Measurements from ENCODE around the gene DYNC2I2. TPM values are rescaled to one million over a fixed set of nuclear protein-coding genes. Genes with fewer than 3 reads are reported as not detected.

The DYNC2I2 gene
- total and polyA plus RNA-seq, 2 experiments from 2014 or later: 39.9 to 78.7 TPM

DNA sequence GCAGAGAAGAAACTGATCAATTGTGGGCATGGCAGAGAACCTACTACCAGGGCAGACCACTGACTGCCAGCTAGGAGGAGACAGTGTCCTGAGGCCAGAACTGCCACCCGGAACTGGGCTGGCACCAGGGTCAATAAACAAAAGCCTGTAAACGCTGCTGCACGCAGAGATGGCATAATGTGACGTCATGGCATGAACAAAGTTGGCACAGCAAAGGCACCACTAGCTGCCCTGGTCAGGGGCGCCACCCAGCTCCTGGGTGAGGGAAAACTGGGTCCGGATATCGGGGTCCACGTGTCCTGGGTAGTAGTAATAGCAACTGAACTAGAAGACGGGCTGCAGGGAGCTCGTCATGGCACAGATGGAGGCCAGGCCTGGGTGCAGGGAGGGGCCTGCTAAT lies 32.1 kb downstream of the DYNC2I2 start:
- Histone ChIP-seq H3K4me3 (no peak overlapping the region), H3K9me3 (ENCODE audit: low read depth) (no peaks in the 10 kb centered on the region), H3K79me2 (no peaks in the 10 kb centered on the region), H3K27me3 (no peaks in the 10 kb centered on the region), H3K9me2 (replicated peaks; ENCODE audit: insufficient read depth) (no peaks in the 10 kb centered on the region), H3K4me1 (ENCODE audit: insufficient read depth) (no peaks in the 10 kb centered on the region), H3K4me2 (no peak overlapping the region), H3K36me3 (replicated peaks; ENCODE audit: insufficient read depth, low read depth) (no peaks in the 10 kb centered on the region), H4K20me1 (ENCODE audit: insufficient read depth, poor library complexity, severe bottlenecking) (no peaks in the 10 kb centered on the region), H3K27ac (no peak overlapping the region), H2AFZ (no peak overlapping the region)
- no peak for TF ChIP-seq EZH2 (IDR thresholded peaks at IDR 0.05; ENCODE audit: borderline replicate concordance)
- TF ChIP-seq EZH2phosphoT487 (IDR thresholded peaks at IDR 0.05; ENCODE audit: low read depth, severe bottlenecking, unreplicated experiment): no peak
- TF ChIP-seq, protein P1, sequence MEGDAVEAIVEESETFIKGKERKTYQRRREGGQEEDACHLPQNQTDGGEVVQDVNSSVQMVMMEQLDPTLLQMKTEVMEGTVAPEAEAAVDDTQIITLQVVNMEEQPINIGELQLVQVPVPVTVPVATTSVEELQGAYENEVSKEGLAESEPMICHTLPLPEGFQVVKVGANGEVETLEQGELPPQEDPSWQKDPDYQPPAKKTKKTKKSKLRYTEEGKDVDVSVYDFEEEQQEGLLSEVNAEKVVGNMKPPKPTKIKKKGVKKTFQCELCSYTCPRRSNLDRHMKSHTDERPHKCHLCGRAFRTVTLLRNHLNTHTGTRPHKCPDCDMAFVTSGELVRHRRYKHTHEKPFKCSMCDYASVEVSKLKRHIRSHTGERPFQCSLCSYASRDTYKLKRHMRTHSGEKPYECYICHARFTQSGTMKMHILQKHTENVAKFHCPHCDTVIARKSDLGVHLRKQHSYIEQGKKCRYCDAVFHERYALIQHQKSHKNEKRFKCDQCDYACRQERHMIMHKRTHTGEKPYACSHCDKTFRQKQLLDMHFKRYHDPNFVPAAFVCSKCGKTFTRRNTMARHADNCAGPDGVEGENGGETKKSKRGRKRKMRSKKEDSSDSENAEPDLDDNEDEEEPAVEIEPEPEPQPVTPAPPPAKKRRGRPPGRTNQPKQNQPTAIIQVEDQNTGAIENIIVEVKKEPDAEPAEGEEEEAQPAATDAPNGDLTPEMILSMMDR (IDR thresholded peaks at IDR 0.05; ENCODE audit: poor library complexity): no peak
- DNase-seq (ENCODE audit: low spot score): no peak
- 94% methylated on average over 10 of the region's 10 CpGs for WGBS (ENCODE audit: low lambda C conversion rate, missing lambda C conversion rate)

GRCh38 chr9:128621730-128622455 lies 34.8 kb downstream of the DYNC2I2 start:
- H3K9me3 ChIP-seq (ENCODE audit: low read depth): no peaks in the 10 kb centered on the region
- H3K4me2 ChIP-seq: no peak overlapping the region
- DNase-seq (ENCODE audit: low spot score): no peak
- H3K9me2 ChIP-seq (replicated peaks; ENCODE audit: insufficient read depth): no peaks in the 10 kb centered on the region
- no peak overlapping the region for H3K27ac ChIP-seq
- TF ChIP-seq EZH2 (IDR thresholded peaks at IDR 0.05; ENCODE audit: borderline replicate concordance) (no peak), EZH2phosphoT487 (IDR thresholded peaks at IDR 0.05; ENCODE audit: low read depth, severe bottlenecking, unreplicated experiment) (no peak)
- TF ChIP-seq, protein P1 (IDR thresholded peaks at IDR 0.05; ENCODE audit: poor library complexity): no peak
- no peaks in the 10 kb centered on the region for H3K36me3 ChIP-seq (replicated peaks; ENCODE audit: insufficient read depth, low read depth)
- H2AFZ ChIP-seq: no peak overlapping the region
- 86% methylated on average over 14 of the region's 14 CpGs for WGBS (ENCODE audit: low lambda C conversion rate, missing lambda C conversion rate)
- no peak overlapping the region for H3K4me3 ChIP-seq
- H3K79me2 ChIP-seq: no peaks in the 10 kb centered on the region
- no peaks in the 10 kb centered on the region for H3K27me3 ChIP-seq
- no peaks in the 10 kb centered on the region for H3K4me1 ChIP-seq (ENCODE audit: insufficient read depth)
- no peaks in the 10 kb centered on the region for H4K20me1 ChIP-seq (ENCODE audit: insufficient read depth, poor library complexity, severe bottlenecking)

DNA sequence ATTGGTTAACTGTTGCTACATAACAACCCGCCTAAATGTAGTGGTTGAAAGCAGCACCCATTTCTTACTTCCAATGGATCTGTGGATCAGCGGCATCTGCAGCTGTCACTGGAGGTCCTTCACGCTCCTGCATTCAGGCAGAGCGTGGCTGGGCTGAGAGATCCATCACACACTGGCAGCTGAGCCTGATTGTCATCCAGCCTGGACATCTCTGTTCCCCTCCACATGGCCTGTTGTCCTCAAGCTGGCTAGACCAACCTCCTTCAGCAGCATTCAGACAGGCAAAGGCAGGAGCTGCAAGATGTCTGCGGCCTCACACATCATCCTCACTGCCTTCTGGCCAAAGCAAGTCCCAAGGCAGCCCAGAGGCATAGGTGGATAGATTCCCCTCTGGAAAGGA lies 36.9 kb downstream of the DYNC2I2 start:
- Histone ChIP-seq H3K9me3 (ENCODE audit: low read depth) (no peaks in the 10 kb centered on the region), H3K4me3 (no peak overlapping the region), H3K27me3 (no peaks in the 10 kb centered on the region), H3K36me3 (replicated peaks; ENCODE audit: insufficient read depth, low read depth) (no peaks in the 10 kb centered on the region), H2AFZ (no peak overlapping the region), H3K4me1 (ENCODE audit: insufficient read depth) (no peaks in the 10 kb centered on the region), H3K9me2 (replicated peaks; ENCODE audit: insufficient read depth) (no peaks in the 10 kb centered on the region), H3K27ac (no peak overlapping the region), H3K79me2 (no peaks in the 10 kb centered on the region), H3K4me2 (no peak overlapping the region), H4K20me1 (ENCODE audit: insufficient read depth, poor library complexity, severe bottlenecking) (no peaks in the 10 kb centered on the region)
- no peak for DNase-seq (ENCODE audit: low spot score)
- 99% methylated on average over 5 of the region's 5 CpGs for WGBS (ENCODE audit: low lambda C conversion rate, missing lambda C conversion rate)
- TF ChIP-seq EZH2phosphoT487 (IDR thresholded peaks at IDR 0.05; ENCODE audit: low read depth, severe bottlenecking, unreplicated experiment): no peak
- no peak for TF ChIP-seq EZH2 (IDR thresholded peaks at IDR 0.05; ENCODE audit: borderline replicate concordance)
- TF ChIP-seq, protein P1 (IDR thresholded peaks at IDR 0.05; ENCODE audit: poor library complexity): no peak
